ENCODE measurements around the gene TASOR.

The TASOR gene

GRCh38 chr3:56704706-56705105 is 21.6 kb upstream of the TASOR start (continued):
- TF ChIP-seq REST (tag by site-specific recombination; IDR thresholded peaks at IDR 0.05): no peak
- TF ChIP-seq ZNF23 (tag by site-specific recombination; IDR thresholded peaks at IDR 0.05; ENCODE audit: borderline replicate concordance): no peak

- ChIA-PET POLR2A (interaction anchor here (0.9 kb wide), 1 partner anchor 286 kb away, joined by 4 read pairs; no protein-coding TSS in a partner anchor), CTCF (interaction anchor here (0.6 to 6.8 kb wide), 16 partner anchors 9 to 361 kb away, joined by 3 to 97 read pairs (median 3); partner anchors contain the start of gene ARHGEF3)
Measured at GRCh38 chr3:56702490-56703315, 19.6 kb upstream of the TASOR start.

More at GRCh38 chr3:56702490-56703315, 19.6 kb upstream of the TASOR start:
- Histone ChIP-seq H3K4me1 (ENCODE audit: control insufficient read depth, insufficient read depth, low read length) (no peaks in the 10 kb centered on the region), H3K27ac (ENCODE audit: extremely low read depth, low read depth, low read length) (no peak overlapping the region), H3K4me3 (ENCODE audit: low read depth, low read length) (no peak overlapping the region), H3K9me3 (ENCODE audit: control insufficient read depth, insufficient read depth, low read depth, low read length) (no peaks in the 10 kb centered on the region), H3K36me3 (ENCODE audit: control insufficient read depth in 2 of 2, insufficient read depth in 1 of 2, low read length in 2 of 2) (no peaks in the 10 kb centered on the region)
- no peak for TF ChIP-seq ZBTB7A (tag by site-specific recombination; IDR thresholded peaks at IDR 0.05; ENCODE audit: low read depth)
- peak; percentile 88 for TF ChIP-seq ZNF654 (tag by site-specific recombination; IDR thresholded peaks at IDR 0.05; ENCODE audit: low read depth)
- TF ChIP-seq ZNF335 (tag by site-specific recombination; conservative IDR thresholded peaks at IDR 0.05): 0 out of 2 replicates have a peak, but pooled peaks have one; percentile 19
- TF ChIP-seq MYNN (tag by site-specific recombination; IDR thresholded peaks at IDR 0.05; ENCODE audit: borderline replicate concordance): no peak
- no peak for TF ChIP-seq BCL6B (tag by site-specific recombination; IDR thresholded peaks at IDR 0.05)
- TF ChIP-seq PRDM10 (tag by site-specific recombination; IDR thresholded peaks at IDR 0.05): no peak
- no peak for TF ChIP-seq IKZF3 (tag by site-specific recombination; IDR thresholded peaks at IDR 0.05)
- no peak for TF ChIP-seq YY1 (tag by site-specific recombination; IDR thresholded peaks at IDR 0.05)
- no peak for TF ChIP-seq SETDB1 (IDR thresholded peaks at IDR 0.05; ENCODE audit: insufficient read length, low read length)
- TF ChIP-seq ZNF747 (tag by site-specific recombination; IDR thresholded peaks at IDR 0.05): no peak
- TF ChIP-seq ZFP37 (tag by site-specific recombination; IDR thresholded peaks at IDR 0.05): no peak
- TF ChIP-seq ZNF324 (tag by site-specific recombination; IDR thresholded peaks at IDR 0.05): no peak
- no peak for TF ChIP-seq ZNF501 (tag by site-specific recombination; IDR thresholded peaks at IDR 0.05)
- no peak for TF ChIP-seq ZNF214 (tag by site-specific recombination; IDR thresholded peaks at IDR 0.05; ENCODE audit: borderline replicate concordance)

All from HEK293 (cell line).